K562 (cell line): ENCODE measurements around the gene JAK3. TPM values are rescaled to one million over a fixed set of nuclear protein-coding genes. Genes with fewer than 3 reads are reported as not detected.
A peak's percentile ranks its signal among the peaks of the same experiment; 100 is the strongest.

Experiments
- ATAC-seq: fragments of 200-7000 bp; cut with Tn5 transposase; 3 replicates; pipeline ENCODE4 v1.9.1; 2020; ENCODE audit warnings: moderate library complexity
- BruUV-seq: library from RNA; stranded (reverse); fragments of 400-500 nt; replicated peaks from 2 replicates; lab custom pipeline; 2021; lab: Mats Ljungman, UMichigan
- CTCF ChIA-PET: fragments of 300-600 bp; formaldehyde crosslinking; extraction: SDS; loops from one replicate; lab custom pipeline; 2021; ENCODE audit warnings: low intra/inter-chr PET ratio; lab: Yijun Ruan, JAX
- POLR2A ChIA-PET: fragments of 300-600, 350-650 bp; sonication (Branson Sonifier 250); formaldehyde crosslinking; extraction: SDS; loops from one replicate; lab custom pipeline; 2021; ENCODE audit warnings: antibody characterized with exemption, inconsistent platforms; lab: Yijun Ruan, JAX
- DNase-seq, 4 experiments: peaks; one replicate each; pipeline versions ENCODE4 v3.0.0 to v3.0.0-alpha.2; 2011 to 2018; ENCODE audit warnings: low spot score in 3 of 4, mixed read lengths in 3 of 4; ENCODE audit errors: extremely low read depth in 1 of 4
- FAIRE-seq: peaks from 2 replicates; lab custom pipeline; 2011; peaks lifted over from hg19 to GRCh38; lab: Jason Lieb, UNC
- H2AFZ ChIP-seq: 2 replicates; pipeline ENCODE4 v1.6.0; 2011; ENCODE audit warnings: low read depth, low read length, control low read depth, inconsistent platforms
- H3K27ac ChIP-seq: fragments of 200-600 bp; 3 replicates; pipeline ENCODE4 v1.8.0; 2011; ENCODE audit warnings: low read depth, mild to moderate bottlenecking, control low read depth, inconsistent platforms, low read length, moderate library complexity, mixed read lengths; ENCODE audit errors: extremely low read depth
- H3K27me3 ChIP-seq, 2 experiments: fragments of 300-600 bp in 1 of 2; 2 replicates in 1 of 2; 3 replicates in 1 of 2; pipeline versions ENCODE4 v1.6.0 to v1.8.0; 2011; ENCODE audit warnings: inconsistent platforms in 2 of 2, low read length in 2 of 2, mild to moderate bottlenecking in 1 of 2, mixed read lengths in 1 of 2, moderate library complexity in 1 of 2; ENCODE audit not compliant: control insufficient read depth in 2 of 2, insufficient read depth in 2 of 2
- H3K36me3 ChIP-seq: fragments of 300-600 bp; 3 replicates; pipeline ENCODE4 v1.8.0; 2011; ENCODE audit warnings: mild to moderate bottlenecking, low read length, inconsistent platforms; ENCODE audit not compliant: control insufficient read depth, insufficient read depth
- H3K4me1 ChIP-seq, 2 experiments: fragments of 200-600 bp in 1 of 2; replicated peaks in 1 of 2; 2 replicates in 1 of 2; 3 replicates in 1 of 2; pipeline versions ENCODE4 v1.5.1 to v1.8.0; 2011; ENCODE audit warnings: inconsistent platforms in 2 of 2, low read length in 2 of 2, mild to moderate bottlenecking in 1 of 2, mixed read lengths in 1 of 2, moderate library complexity in 1 of 2; ENCODE audit not compliant: control insufficient read depth in 2 of 2, insufficient read depth in 2 of 2
- H3K4me2 ChIP-seq: 2 replicates; pipeline ENCODE4 v1.6.1; 2011; ENCODE audit warnings: low read length, control low read depth, inconsistent platforms, mixed read lengths; ENCODE audit not compliant: insufficient read depth
- H3K4me3 ChIP-seq: fragments of 200-600 bp; sonication (generic), shearing (Covaris generic); 2 replicates; pipeline ENCODE4 v1.5.1; 2016; ENCODE audit warnings: control low read depth, inconsistent platforms
- H3K79me2 ChIP-seq: fragments of 200-600 bp; 3 replicates; pipeline ENCODE4 v1.8.0; 2011; ENCODE audit warnings: low read length, inconsistent platforms; ENCODE audit not compliant: control insufficient read depth, insufficient read depth
- H3K9ac ChIP-seq, 2 experiments: 2 replicates each; pipeline versions ENCODE4 v1.6.0 to v1.6.1; 2011; ENCODE audit warnings: low read depth in 2 of 2, low read length in 2 of 2, control low read depth in 1 of 2, inconsistent platforms in 1 of 2, mild to moderate bottlenecking in 1 of 2, mixed read lengths in 1 of 2; ENCODE audit not compliant: insufficient read depth in 1 of 2
- H3K9me1 ChIP-seq: one replicate; pipeline ENCODE4 v1.6.0; 2011; ENCODE audit warnings: inconsistent platforms, mild to moderate bottlenecking, low read length, moderate library complexity; ENCODE audit not compliant: control insufficient read depth, insufficient read depth
- H3K9me3 ChIP-seq: replicated peaks from 2 replicates; pipeline ENCODE4 v1.5.1; 2011; ENCODE audit warnings: low read depth, low read length, inconsistent platforms; ENCODE audit not compliant: control insufficient read depth, insufficient read depth
- H4K20me1 ChIP-seq: replicated peaks from 2 replicates; pipeline ENCODE4 v1.6.1; 2011; ENCODE audit warnings: low read length, inconsistent platforms, mixed read lengths; ENCODE audit not compliant: control insufficient read depth, insufficient read depth
- ADNP ChIP-seq: fragments of 200-800 bp; sonication (Bioruptor generic); IDR thresholded peaks from 2 replicates; pipeline ENCODE4 v1.6.1; 2016; ENCODE audit warnings: missing genetic modification characterization, missing compliant biosample characterization
- BCOR ChIP-seq: fragments of 450-650 bp; IDR thresholded peaks from 2 replicates; pipeline ENCODE4 v1.6.1; 2016
- CHD4 ChIP-seq: fragments of 200-600 bp; sonication (generic); IDR thresholded peaks from 3 replicates; pipeline ENCODE4 v1.6.1; 2012; ENCODE audit warnings: low read depth, mild to moderate bottlenecking, mixed read lengths, low read length, inconsistent platforms; ENCODE audit not compliant: insufficient read depth, insufficient replicate concordance, poor library complexity, severe bottlenecking
- EP300 ChIP-seq: IDR thresholded peaks from 2 replicates; pipeline ENCODE4 v1.6.1; 2012; ENCODE audit warnings: low read length, improper control_type of control experiment
- HDAC2 ChIP-seq: fragments of 450-650 bp; IDR thresholded peaks from 2 replicates; pipeline ENCODE4 v1.6.1; 2016; ENCODE audit warnings: mild to moderate bottlenecking
- KDM1A ChIP-seq, 2 experiments: fragments of 450-650 bp; IDR thresholded peaks; 2 replicates each; pipeline ENCODE4 v1.6.1; 2016; ENCODE audit warnings: mild to moderate bottlenecking in 2 of 2
- KDM5B ChIP-seq: fragments of 200-600 bp; sonication (generic); IDR thresholded peaks from 2 replicates; pipeline ENCODE4 v1.6.1; 2012; ENCODE audit warnings: low read depth, mild to moderate bottlenecking, moderate library complexity, low read length, control low read depth, inconsistent platforms; ENCODE audit not compliant: insufficient replicate concordance
- KLF1 ChIP-seq: fragments of 450-650 bp; IDR thresholded peaks from 2 replicates; pipeline ENCODE4 v1.6.1; 2016; ENCODE audit warnings: missing genetic modification characterization, missing compliant biosample characterization
- PML ChIP-seq: IDR thresholded peaks from 2 replicates; pipeline ENCODE4 v1.6.1; 2012; ENCODE audit warnings: low read length, inconsistent platforms
- RBM25 ChIP-seq: fragments of 200-400 bp; formaldehyde crosslinking; IDR thresholded peaks from 2 replicates; pipeline ENCODE4 v1.6.1; 2018; ENCODE audit warnings: low read length, low read depth, moderate library complexity; ENCODE audit not compliant: severe bottlenecking
- RCOR1 ChIP-seq, 2 experiments: IDR thresholded peaks; 2 replicates each; pipeline ENCODE4 v1.6.1; 2012; ENCODE audit warnings: low read depth in 2 of 2, low read length in 2 of 2, borderline replicate concordance in 1 of 2, improper control_type of control experiment in 1 of 2
- SMARCA5 ChIP-seq: fragments of 450-650 bp; IDR thresholded peaks from 2 replicates; pipeline ENCODE4 v1.6.1; 2016
- ZFP36 ChIP-seq: fragments of 150-350 bp; IDR thresholded peaks from 2 replicates; pipeline ENCODE4 v1.6.1; 2018; ENCODE audit warnings: low read length, low read depth; ENCODE audit not compliant: partially characterized antibody
- ZKSCAN3 ChIP-seq: fragments of 250-450 bp; sonication (Bioruptor Pico); IDR thresholded peaks from 2 replicates; pipeline ENCODE4 v1.4.0; 2020
- ZNF184 ChIP-seq: sonication (generic); formaldehyde crosslinking; IDR thresholded peaks from 2 replicates; pipeline ENCODE4 v1.5.0; 2020; ENCODE audit warnings: missing genetic modification reagents
- ZNF668 ChIP-seq: fragments of 250-450 bp; sonication (Bioruptor Pico); IDR thresholded peaks from 2 replicates; pipeline ENCODE4 v1.8.0; 2022; ENCODE audit warnings: mild to moderate bottlenecking, inconsistent platforms
- ZNF778 ChIP-seq: fragments of 450-650 bp; formaldehyde crosslinking; IDR thresholded peaks from 2 replicates; pipeline ENCODE4 v1.4.0; 2020; ENCODE audit warnings: mild to moderate bottlenecking, moderate library complexity
- WGBS: fragments of 100-300 bp; shearing (Covaris generic); methylation state at CpG from one replicate; pipeline ENCODE4 v1.1.6; 2016; ENCODE audit warnings: low coverage, mixed read lengths; ENCODE audit not compliant: insufficient coverage; ENCODE audit errors: missing lambda C conversion rate; 5-methylcytosine and 5-hydroxymethylcytosine counted together
- in situ Hi-C: fragments of 300-500 bp; cut with MboI; formaldehyde crosslinking; loops from 4 replicates; pipeline ENCODE4 v1.15.0; 2018; ENCODE audit warnings: inconsistent platforms, mixed read lengths
- intact Hi-C: fragments of 100-400 bp; cut with micrococcal nuclease; formaldehyde crosslinking; loops from 2 replicates; pipeline ENCODE4 v1.14.2; 2022
- polyA plus RNA-seq, 8 experiments: library from polyadenylated mRNA; depleted of rRNA in 4 of 8; stranded (reverse) in 5 of 8; unstranded in 3 of 8; fragments of >200 nt; fragmentation: Nextera tagmentation in 2 of 8; fragmentation: Illumina TruSeq in 1 of 8; extraction: Ambion mirVana in 2 of 8; extraction: Trizol in 1 of 8; gene quantifications; 2 replicates each; pipeline versions ENCODE4 v1.2.1 to v1.2.3, GENCODE V29; 2011 to 2014; ENCODE audit warnings: inconsistent platforms in 1 of 8, missing spikeins in 1 of 8
- total RNA-seq, 7 experiments: library from RNA; depleted of rRNA in 6 of 7; stranded (reverse); fragments of >200 nt in 6 of 7; fragmentation: Illumina TruSeq in 2 of 7; extraction: Trizol in 2 of 7; gene quantifications; 2 replicates each; pipeline versions ENCODE4 v1.2.1 to v1.2.3, GENCODE V29; 2011 to 2021; ENCODE audit warnings: low replicate concordance in 1 of 7
- TF ChIP-seq, protein P1 (sequence below): sonication (generic); formaldehyde crosslinking; IDR thresholded peaks from 2 replicates; pipeline ENCODE4 v1.9.0; 2022; ENCODE audit warnings: mild to moderate bottlenecking, missing genetic modification reagents
- TF ChIP-seq, protein P2 (sequence below): IDR thresholded peaks from 2 replicates; pipeline ENCODE4 v1.6.1; 2011; ENCODE audit warnings: borderline replicate concordance, low read depth, mild to moderate bottlenecking, moderate library complexity, low read length; ENCODE audit not compliant: insufficient read depth, poor library complexity, severe bottlenecking
- TF ChIP-seq, protein P3 (sequence below): fragments of 250-450 bp; sonication (Bioruptor Pico); IDR thresholded peaks from 2 replicates; pipeline ENCODE4 v1.5.1; 2021; ENCODE audit warnings: mild to moderate bottlenecking

The JAK3 gene
- total and polyA plus RNA-seq, 9 of the 15 experiments (the other 6 are each of a cell fraction or from before 2014, with no cell fraction given) = 0.01 to 0.18 (median 0.07) TPM; not detected in 1

DNA sequence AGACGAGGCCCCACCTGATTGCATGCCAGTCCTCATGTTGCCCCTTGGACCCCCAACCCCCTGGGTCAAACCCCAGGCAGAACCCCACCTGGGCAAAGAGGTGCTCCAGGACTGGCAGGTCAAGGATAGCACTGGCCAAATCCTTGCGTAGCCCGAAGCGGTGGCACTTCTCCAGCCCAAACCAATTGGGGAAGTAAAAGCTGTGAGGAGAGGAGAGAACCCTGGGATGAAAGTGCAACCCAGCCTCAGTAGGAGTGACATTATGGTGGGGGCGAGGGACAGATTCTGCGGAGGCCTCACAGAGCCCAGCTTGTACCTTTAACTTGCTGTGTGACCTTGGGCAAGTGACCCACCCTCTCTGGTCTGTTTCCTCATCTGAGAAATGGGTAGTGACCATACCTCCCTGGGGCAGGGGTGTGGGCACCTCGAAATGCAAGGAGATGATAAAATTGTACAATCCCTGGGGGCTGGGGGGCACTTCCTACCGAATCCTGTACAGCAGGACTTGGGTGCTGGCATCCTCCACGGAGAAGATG is 4.4 kb downstream of the JAK3 start:
- in situ Hi-C loops (no loop called here), intact Hi-C loops (no loop called here)
- DNase-seq = no peak
- Histone ChIP-seq H3K4me2 (no peak overlapping the region; the same call in 1 of the 2 replicates), H3K9me1 (peaks cover 4% of the 10 kb centered on the region), H3K36me3 (no peaks in the 10 kb centered on the region), H3K9me3 (no peaks in the 10 kb centered on the region), H2AFZ (no peak overlapping the region), H3K27ac (no peak overlapping the region), H3K4me1 (peaks cover 0 to 46% of the 10 kb centered on the region in 2 experiments; a peak in 3 of 5 replicates), H3K4me3 (no peak overlapping the region; the same call in 1 of the 2 replicates), H3K79me2 (peaks cover 10% of the 10 kb centered on the region; the same call in 2 of the 3 replicates), H3K9ac (peak overlapping the region in 1 of 2 experiments; percentile 96; a peak in 2 of 4 replicates), H3K27me3 (peaks cover 3 to 9% of the 10 kb centered on the region in 2 experiments; a peak in 1 of 5 replicates), H4K20me1 (no peaks in the 10 kb centered on the region)
- 70% methylated on average over 9 of the region's 9 CpGs for WGBS
- POLR2A ChIA-PET = interaction anchor here (0.6 to 3.6 kb wide), 2 partner anchors 16 to 109 kb away, joined by 3 to 22 read pairs; partner anchors contain the start of gene RPL18A
- BruUV-seq = no TSS peak
- no peak for ATAC-seq
- no peak for FAIRE-seq
- CTCF ChIA-PET = no interaction called here
- TF ChIP-seq SMARCA5 = peak; percentile 72
- no peak for TF ChIP-seq ZKSCAN3 (CRISPR knock-in tag)
- no peak for TF ChIP-seq ZNF668 (CRISPR knock-in tag)
- peak; percentile 90 for TF ChIP-seq ZFP36
- no peak for TF ChIP-seq KLF1 (tag)
- no peak for TF ChIP-seq ZNF778 (CRISPR knock-in tag)
- TF ChIP-seq HDAC2 = peak; percentile 66; the same call in 1 of the 2 replicates
- TF ChIP-seq KDM5B = peak; percentile 13
- TF ChIP-seq KDM1A (IDR thresholded peaks at IDR 0.05) = peak; percentile 80 to 84
- no peak for TF ChIP-seq ZNF184
- no peak for TF ChIP-seq PML
- TF ChIP-seq, protein P1, sequence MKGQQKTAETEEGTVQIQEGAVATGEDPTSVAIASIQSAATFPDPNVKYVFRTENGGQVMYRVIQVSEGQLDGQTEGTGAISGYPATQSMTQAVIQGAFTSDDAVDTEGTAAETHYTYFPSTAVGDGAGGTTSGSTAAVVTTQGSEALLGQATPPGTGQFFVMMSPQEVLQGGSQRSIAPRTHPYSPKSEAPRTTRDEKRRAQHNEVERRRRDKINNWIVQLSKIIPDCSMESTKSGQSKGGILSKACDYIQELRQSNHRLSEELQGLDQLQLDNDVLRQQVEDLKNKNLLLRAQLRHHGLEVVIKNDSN (CRISPR knock-in tag) = 0 out of 2 replicates have a peak, but pooled peaks have one; percentile 8
- TF ChIP-seq, protein P2, sequence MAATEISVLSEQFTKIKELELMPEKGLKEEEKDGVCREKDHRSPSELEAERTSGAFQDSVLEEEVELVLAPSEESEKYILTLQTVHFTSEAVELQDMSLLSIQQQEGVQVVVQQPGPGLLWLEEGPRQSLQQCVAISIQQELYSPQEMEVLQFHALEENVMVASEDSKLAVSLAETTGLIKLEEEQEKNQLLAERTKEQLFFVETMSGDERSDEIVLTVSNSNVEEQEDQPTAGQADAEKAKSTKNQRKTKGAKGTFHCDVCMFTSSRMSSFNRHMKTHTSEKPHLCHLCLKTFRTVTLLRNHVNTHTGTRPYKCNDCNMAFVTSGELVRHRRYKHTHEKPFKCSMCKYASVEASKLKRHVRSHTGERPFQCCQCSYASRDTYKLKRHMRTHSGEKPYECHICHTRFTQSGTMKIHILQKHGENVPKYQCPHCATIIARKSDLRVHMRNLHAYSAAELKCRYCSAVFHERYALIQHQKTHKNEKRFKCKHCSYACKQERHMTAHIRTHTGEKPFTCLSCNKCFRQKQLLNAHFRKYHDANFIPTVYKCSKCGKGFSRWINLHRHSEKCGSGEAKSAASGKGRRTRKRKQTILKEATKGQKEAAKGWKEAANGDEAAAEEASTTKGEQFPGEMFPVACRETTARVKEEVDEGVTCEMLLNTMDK = no peak
- peak; percentile 98 for TF ChIP-seq RBM25
- TF ChIP-seq EP300 = no peak
- TF ChIP-seq CHD4 = peak; percentile 22
- peak in 1 of 2 experiments; percentile 48; a peak in 1 of 4 replicates for TF ChIP-seq RCOR1 (IDR thresholded peaks at IDR 0.05; ENCODE audit: borderline replicate concordance in 1 of 2, low read depth in 2 of 2, low read length in 2 of 2)
- TF ChIP-seq BCOR = peak; percentile 95
- TF ChIP-seq, protein P3, sequence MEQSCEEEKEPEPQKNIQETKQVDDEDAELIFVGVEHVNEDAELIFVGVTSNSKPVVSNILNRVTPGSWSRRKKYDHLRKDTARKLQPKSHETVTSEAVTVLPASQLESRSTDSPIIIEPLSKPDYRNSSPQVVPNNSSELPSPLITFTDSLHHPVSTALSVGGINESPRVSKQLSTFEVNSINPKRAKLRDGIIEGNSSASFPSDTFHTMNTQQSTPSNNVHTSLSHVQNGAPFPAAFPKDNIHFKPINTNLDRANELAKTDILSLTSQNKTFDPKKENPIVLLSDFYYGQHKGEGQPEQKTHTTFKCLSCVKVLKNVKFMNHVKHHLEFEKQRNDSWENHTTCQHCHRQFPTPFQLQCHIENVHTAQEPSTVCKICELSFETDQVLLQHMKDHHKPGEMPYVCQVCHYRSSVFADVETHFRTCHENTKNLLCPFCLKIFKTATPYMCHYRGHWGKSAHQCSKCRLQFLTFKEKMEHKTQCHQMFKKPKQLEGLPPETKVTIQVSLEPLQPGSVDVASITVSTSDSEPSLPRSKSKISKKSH (CRISPR knock-in tag) = no peak
- TF ChIP-seq ADNP (tag) = peak; percentile 79
